Subcutaneous adipose tissue (tissue), 4 donors: ENCODE measurements around the gene TNS1. TPM values are rescaled to one million over a fixed set of nuclear protein-coding genes. Genes with fewer than 3 reads are reported as not detected.

ENCODE experiments used
- total RNA-seq, 4 donors: library from RNA; depleted of rRNA; stranded (reverse); fragments of >200 nt; gene quantifications; one replicate each; pipeline ENCODE4 v1.1.0, GENCODE V29; 2016
- TF ChIP-seq, protein P1 (sequence below): fragments of 450-650 bp; IDR thresholded peaks from one replicate; pipeline ENCODE4 v1.5.1; 2016; ENCODE audit warnings: low read depth, mild to moderate bottlenecking, control low read depth, antibody characterized with exemption, moderate library complexity

TNS1 gene
- total RNA-seq, 4 donors from 2014 or later = 310 to 1,168 (median 450) TPM

DNA sequence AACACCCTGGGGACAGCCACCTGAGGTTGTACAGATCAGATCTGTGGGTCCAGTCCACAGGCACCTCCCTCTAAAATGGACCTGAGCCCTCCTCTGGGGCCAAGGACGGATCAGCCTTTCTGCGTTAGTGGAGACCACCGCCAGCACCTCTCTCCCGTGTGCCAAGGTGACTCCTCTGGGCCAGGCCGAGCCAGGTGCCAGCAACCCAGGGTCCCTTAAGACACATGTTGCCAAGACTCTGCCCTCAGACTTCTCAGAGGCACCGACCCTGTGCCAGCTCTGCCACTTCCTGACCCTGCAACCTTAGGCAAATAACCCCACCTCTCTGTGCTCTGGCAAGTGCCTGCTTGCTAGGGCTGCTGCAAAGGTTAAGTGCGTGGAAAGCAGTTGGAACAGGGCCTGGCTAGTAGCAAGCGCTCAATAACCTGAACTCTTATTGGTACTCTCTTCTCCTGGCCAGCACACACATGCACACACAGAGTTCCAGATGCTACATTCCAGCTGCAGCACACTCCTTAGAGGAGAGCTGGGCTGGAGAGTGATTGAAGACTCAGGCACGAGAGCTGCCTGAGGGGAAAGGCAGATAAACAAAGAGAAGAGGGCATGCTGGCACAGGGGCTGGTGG, 105.6 kb downstream of the TNS1 start:
- TF ChIP-seq, protein P1, sequence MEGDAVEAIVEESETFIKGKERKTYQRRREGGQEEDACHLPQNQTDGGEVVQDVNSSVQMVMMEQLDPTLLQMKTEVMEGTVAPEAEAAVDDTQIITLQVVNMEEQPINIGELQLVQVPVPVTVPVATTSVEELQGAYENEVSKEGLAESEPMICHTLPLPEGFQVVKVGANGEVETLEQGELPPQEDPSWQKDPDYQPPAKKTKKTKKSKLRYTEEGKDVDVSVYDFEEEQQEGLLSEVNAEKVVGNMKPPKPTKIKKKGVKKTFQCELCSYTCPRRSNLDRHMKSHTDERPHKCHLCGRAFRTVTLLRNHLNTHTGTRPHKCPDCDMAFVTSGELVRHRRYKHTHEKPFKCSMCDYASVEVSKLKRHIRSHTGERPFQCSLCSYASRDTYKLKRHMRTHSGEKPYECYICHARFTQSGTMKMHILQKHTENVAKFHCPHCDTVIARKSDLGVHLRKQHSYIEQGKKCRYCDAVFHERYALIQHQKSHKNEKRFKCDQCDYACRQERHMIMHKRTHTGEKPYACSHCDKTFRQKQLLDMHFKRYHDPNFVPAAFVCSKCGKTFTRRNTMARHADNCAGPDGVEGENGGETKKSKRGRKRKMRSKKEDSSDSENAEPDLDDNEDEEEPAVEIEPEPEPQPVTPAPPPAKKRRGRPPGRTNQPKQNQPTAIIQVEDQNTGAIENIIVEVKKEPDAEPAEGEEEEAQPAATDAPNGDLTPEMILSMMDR = no peak

DNA sequence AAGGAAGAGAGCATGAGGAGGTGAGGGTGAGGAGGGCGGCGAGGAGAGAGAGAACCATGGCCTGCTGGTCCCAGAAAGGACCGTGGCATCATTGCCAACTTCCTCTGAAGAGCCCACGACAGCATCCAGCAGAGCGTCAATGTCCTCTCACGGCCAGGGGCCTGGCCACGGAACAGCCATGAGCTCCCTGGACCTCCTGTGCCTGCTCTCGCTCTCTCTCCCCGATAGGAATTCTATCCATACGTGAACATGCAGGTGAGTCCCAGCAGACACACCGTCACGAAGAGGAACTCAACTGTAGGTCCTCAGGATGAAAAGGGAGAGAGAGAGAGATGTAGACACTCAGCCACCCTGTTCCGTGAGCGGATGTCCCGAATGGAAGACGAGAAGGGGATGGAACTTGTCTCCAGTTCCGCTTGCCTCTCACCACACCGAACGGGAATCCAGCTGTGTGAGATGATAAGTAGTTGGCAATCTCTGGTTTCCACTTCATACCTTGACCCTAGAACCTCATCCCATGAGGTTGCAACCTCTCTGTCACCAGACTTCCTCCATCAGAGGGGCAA, 107.6 kb downstream of the TNS1 start:
- TF ChIP-seq, protein P1 = no peak

DNA sequence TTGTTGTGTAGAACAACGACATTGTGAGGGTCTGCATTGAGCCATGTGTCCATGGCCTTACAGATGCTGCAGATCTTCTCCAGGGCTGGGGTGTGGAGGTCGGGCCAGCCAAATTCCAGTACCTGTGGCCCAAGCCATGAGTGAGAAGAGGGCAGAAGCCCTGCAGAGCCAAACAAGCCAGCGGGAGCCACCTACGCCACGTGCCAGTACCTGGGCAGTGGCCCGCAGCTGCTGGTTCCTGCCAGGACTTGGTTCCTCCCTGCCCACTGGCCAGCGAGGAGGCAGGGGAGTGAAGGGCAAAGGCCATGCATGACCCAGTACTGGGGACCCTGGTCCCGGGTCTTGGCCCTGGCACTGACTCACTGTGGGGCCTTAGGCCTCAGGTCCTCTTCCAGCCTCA, 109.4 kb downstream of the TNS1 start:
- TF ChIP-seq, protein P1 = no peak

DNA sequence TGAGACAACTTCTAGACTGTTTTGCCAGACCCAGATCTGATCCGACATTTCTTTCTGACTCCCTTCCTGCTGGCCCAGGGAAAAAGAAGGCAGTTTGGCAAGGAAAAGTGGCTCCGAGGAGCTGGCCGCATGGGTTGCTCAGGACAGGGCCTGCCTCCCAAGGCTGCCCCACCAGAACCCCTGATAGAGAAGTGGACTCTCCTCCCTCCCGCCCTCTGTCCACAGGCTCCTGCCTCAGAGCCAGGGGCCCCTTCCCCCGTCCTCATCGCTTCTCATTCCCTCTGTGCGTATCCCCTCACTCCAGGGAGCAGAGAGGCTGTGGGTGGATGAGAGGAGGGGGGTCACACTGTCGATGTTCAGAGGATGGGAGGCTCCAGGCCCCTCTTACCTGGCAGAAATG, 110.2 kb downstream of the TNS1 start:
- TF ChIP-seq, protein P1 = no peak

DNA sequence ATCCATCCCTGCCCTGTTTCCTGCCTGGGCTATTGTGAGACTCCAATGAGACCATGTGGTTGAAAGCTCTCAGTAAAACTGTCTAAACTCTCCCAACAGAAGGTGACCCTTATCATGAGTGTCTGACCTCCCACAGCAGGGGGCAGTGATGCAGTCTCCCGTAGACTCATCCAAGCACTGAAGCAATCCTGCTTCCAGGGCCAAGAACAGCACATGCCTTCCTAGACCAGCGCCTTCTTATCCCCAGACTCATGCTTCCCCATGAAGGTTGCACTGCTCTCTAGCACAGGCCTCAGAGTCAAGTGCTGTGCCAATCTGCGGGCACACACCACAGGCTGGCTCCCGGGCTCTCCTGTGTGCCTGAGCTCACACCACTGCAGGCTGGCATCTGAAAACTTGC, 112.3 kb downstream of the TNS1 start:
- TF ChIP-seq, protein P1 = no peak

DNA sequence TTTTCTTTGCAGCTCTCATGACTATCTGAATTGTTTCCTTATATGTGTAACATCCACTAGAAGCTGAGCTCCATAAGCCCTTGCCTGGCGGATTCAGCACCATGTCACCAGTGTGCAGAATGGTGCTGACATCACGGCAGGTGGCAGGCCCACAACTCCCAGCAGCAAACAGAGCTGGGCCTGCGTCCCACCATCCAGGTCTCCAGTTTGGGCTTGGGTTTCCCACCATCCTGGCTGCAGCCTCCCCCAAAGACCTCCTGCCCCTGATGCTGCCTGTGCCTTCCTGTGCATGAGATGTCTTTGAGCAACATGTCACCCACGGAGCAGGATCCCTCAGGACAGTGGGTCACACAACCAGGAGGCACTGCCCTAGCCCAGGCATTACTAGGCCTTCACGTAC, 113.1 kb downstream of the TNS1 start:
- TF ChIP-seq, protein P1 = no peak

DNA sequence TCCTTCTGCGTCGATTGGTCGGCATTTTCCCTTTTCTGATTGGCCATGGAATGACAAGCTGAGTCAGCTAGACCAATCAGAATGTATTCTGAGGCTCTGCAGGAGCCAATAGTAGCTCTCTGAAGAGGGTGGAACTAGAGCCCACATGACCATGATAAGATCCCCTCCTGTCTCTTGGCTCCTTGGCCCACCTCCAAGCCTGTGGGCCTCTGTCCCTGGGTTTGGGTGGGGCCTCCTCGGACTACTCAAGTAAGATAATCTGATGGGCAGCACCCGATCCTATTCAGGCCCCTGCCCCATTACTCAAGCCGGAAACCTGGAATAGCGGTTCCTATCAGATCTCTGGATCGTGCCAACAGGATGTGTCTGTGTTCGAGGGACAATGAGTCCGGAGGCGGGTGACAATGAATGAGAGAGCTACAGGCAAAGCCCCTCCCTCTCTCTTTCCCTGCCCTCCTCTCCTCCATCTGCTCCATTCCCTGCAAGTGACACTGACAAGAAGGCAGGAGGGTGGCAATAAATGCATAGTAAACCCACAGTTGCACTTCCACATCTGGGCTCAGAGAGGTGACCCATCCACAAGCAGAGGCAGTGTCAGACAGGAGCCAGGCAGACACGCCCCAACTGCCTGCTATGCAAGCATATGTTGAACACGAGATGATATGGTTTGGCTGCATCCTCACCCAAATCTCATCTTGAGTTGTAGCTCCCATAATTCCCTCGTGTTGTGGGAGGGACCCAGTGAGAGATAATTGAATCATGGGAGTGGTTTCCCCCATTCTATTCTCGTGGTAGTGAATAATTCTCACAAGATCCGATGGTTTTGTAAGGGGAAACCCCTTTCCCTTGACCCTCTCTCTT, 114.7 kb downstream of the TNS1 start:
- TF ChIP-seq, protein P1 = no peak
